T47D (cell line): ENCODE measurements around the gene CCDC171.

Experiments
- DNase-seq, 2 experiments: peaks; one replicate each; pipeline versions ENCODE4 v3.0.0 to v3.0.0-alpha.2; 2011 to 2012; ENCODE audit warnings: low read depth in 1 of 2, low spot score in 1 of 2
- JUND ChIP-seq: IDR thresholded peaks from 2 replicates; pipeline ENCODE4 v1.6.1; 2012; ENCODE audit warnings: low read depth
- in situ Hi-C: cut with HindIII; loops from 2 replicates; pipeline ENCODE4 v1.10.0; 2016; ENCODE audit warnings: low sequenced_read_pairs, low pct_unique_long_range_greater_than_20kb

CCDC171 gene

GRCh38 chr9:15851766-15852165, 298.9 kb downstream of the CCDC171 start:
- in situ Hi-C loops = no loop called here
- TF ChIP-seq JUND = no peak
- DNase-seq = no peak

- no peak for TF ChIP-seq JUND
- in situ Hi-C loops = no loop called here
- no peak for DNase-seq
Observed at GRCh38 chr9:15856591-15856990, 303.7 kb downstream of the CCDC171 start.

- TF ChIP-seq JUND = no peak
- no peak for DNase-seq
- in situ Hi-C loops = no loop called here
Observed at GRCh38 chr9:15867334-15867733, 314.5 kb downstream of the CCDC171 start.

- in situ Hi-C loops = no loop called here
- no peak for DNase-seq
- no peak for TF ChIP-seq JUND
Observed at GRCh38 chr9:15867988-15868387, 315.1 kb downstream of the CCDC171 start.

GRCh38 chr9:15873573-15874177, 320.8 kb downstream of the CCDC171 start:
- no peak for TF ChIP-seq JUND

GRCh38 chr9:15882328-15882727, 329.5 kb downstream of the CCDC171 start:
- TF ChIP-seq JUND = no peak
- no peak for DNase-seq
- in situ Hi-C loops = no loop called here

More at GRCh38 chr9:15873573-15874177, 320.8 kb downstream of the CCDC171 start:
- DNase-seq = peak in 1 of 2 experiments; percentile 53
- in situ Hi-C loops = no loop called here

GRCh38 chr9:15882883-15883282, 330.0 kb downstream of the CCDC171 start:
- no peak for DNase-seq
- in situ Hi-C loops = no loop called here

GRCh38 chr9:15885464-15885863, 332.6 kb downstream of the CCDC171 start:
- TF ChIP-seq JUND = no peak
- DNase-seq = no peak
- in situ Hi-C loops = no loop called here

More at GRCh38 chr9:15882883-15883282, 330.0 kb downstream of the CCDC171 start:
- TF ChIP-seq JUND = no peak

- DNase-seq = no peak
- in situ Hi-C loops = no loop called here
- TF ChIP-seq JUND = no peak
Observed at GRCh38 chr9:15889555-15889954, 336.7 kb downstream of the CCDC171 start.

- no peak for TF ChIP-seq JUND
- in situ Hi-C loops = no loop called here
- DNase-seq = no peak
Observed at GRCh38 chr9:15901572-15901971, 348.7 kb downstream of the CCDC171 start.

- in situ Hi-C loops = no loop called here
- no peak for DNase-seq
- no peak for TF ChIP-seq JUND
Observed at GRCh38 chr9:15909297-15909696, 356.5 kb downstream of the CCDC171 start.

GRCh38 chr9:15915711-15916110, 362.9 kb downstream of the CCDC171 start:
- TF ChIP-seq JUND = no peak
- no peak for DNase-seq
- in situ Hi-C loops = no loop called here

GRCh38 chr9:15927161-15927560, 374.3 kb downstream of the CCDC171 start:
- in situ Hi-C loops = no loop called here
- no peak for DNase-seq
- no peak for TF ChIP-seq JUND
